Lung (tissue), 12 donors: ENCODE results near the gene BTG4. TPM values are rescaled to one million over a fixed set of nuclear protein-coding genes. Genes with fewer than 3 reads are reported as not detected.

ENCODE experiments used
- ATAC-seq: fragments of 200-7000 bp; cut with Tn5 transposase; one replicate; pipeline ENCODE4 v1.9.1; 2020; ENCODE audit warnings: moderate number of reproducible peaks; ENCODE audit not compliant: insufficient read depth, low FRiP score
- DNase-seq, 3 donors: peaks; one replicate each; pipeline ENCODE4 v3.0.0-alpha.2; 2013 to 2017
- H3K27ac ChIP-seq, 2 donors: one replicate each; pipeline ENCODE4 v1.5.1; 2013; ENCODE audit warnings: mild to moderate bottlenecking in 2 of 2, moderate library complexity in 2 of 2, control low read depth in 1 of 2, inconsistent platforms in 1 of 2, low read depth in 1 of 2, low read length in 1 of 2
- H3K27me3 ChIP-seq, 3 donors: one replicate each; pipeline ENCODE4 v1.5.1; 2013; ENCODE audit warnings: low read length in 2 of 3; ENCODE audit not compliant: control insufficient read depth in 3 of 3, insufficient read depth in 3 of 3
- H3K36me3 ChIP-seq, 4 donors: one replicate each; pipeline ENCODE4 v1.5.1; 2013; ENCODE audit warnings: low read length in 4 of 4, mild to moderate bottlenecking in 1 of 4, moderate library complexity in 1 of 4; ENCODE audit not compliant: control insufficient read depth in 4 of 4, insufficient read depth in 4 of 4
- H3K4me1 ChIP-seq, 5 donors: one replicate each; pipeline ENCODE4 v1.5.1; 2013; ENCODE audit warnings: low read length in 5 of 5, mild to moderate bottlenecking in 2 of 5, moderate library complexity in 1 of 5; ENCODE audit not compliant: control insufficient read depth in 5 of 5, insufficient read depth in 5 of 5
- H3K4me3 ChIP-seq: one replicate; pipeline ENCODE4 v1.5.1; 2013; ENCODE audit warnings: mild to moderate bottlenecking, control low read depth, moderate library complexity
- H3K9ac ChIP-seq, 2 donors: one replicate each; pipeline ENCODE4 v1.5.1; 2013; ENCODE audit warnings: low read length in 2 of 2, control low read depth in 1 of 2; ENCODE audit not compliant: insufficient read depth in 1 of 2
- H3K9me3 ChIP-seq, 4 donors: one replicate each; pipeline ENCODE4 v1.5.1; 2013; ENCODE audit warnings: low read length in 3 of 4, mild to moderate bottlenecking in 1 of 4, moderate library complexity in 1 of 4; ENCODE audit not compliant: control insufficient read depth in 4 of 4, insufficient read depth in 3 of 4
- WGBS, 2 donors: extraction: QIAGEN DNeasy Blood & Tissue Kit; methylation state at CpG; one replicate each; pipeline ENCODE4 v1.1.7; 2013; 5-methylcytosine and 5-hydroxymethylcytosine counted together
- polyA plus RNA-seq, 2 donors: library from polyadenylated mRNA; stranded (reverse); fragments of 200-250 nt; gene quantifications; one replicate each; pipeline ENCODE4 v1.2.1, GENCODE V29; 2013
- total RNA-seq, 2 donors: library from RNA; depleted of rRNA in 1 of 2; stranded (reverse); fragments of >200 nt in 1 of 2; gene quantifications; one replicate each; pipeline ENCODE4 v1.2.1, GENCODE V29; 2014 to 2021
- TF ChIP-seq, protein P1 (sequence below): IDR thresholded peaks from 2 replicates; pipeline ENCODE4 v1.5.1; 2012; ENCODE audit warnings: mild to moderate bottlenecking; ENCODE audit errors: control extremely low read depth, extremely low read depth
- donor health status: control.
- donor health status: control.
- donor health status: Bipolar disorder and iron deficiency.
- donor health status: healthy.
- donor health status: DM: yes; HTN: yes; CAD: no.

Gene BTG4
- total and polyA plus RNA-seq, 4 donors: 0.23 to 1.5 (median 0.52) TPM

DNA sequence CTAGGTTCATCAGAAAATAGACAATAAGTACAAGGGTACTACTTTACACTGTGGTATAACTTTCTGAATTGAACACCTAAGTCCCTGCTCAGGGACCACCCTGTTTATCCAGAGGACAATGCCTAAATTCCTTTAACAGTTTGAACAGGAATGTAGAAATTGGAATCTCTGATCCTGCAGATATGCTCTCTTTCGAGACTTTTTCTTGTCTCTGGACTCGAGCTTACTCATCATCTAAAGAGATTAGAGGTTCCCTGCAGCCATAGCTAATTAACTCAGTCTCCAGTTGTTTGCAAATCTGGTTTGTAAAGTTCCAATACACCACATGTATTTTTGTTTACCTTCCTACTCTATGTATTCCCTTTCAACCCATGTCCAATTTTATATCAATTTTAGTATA, 3.4 kb upstream of the BTG4 start:
- peaks cover 0 to 11% (median 0%) of the 10 kb centered on the region in 5 donors for H3K4me1 ChIP-seq
- no peaks in the 10 kb centered on the region for H3K36me3 ChIP-seq
- DNase-seq (no peak), ATAC-seq (no peak)
- H3K27me3 ChIP-seq: peaks cover 0 to 37% (median 30%) of the 10 kb centered on the region in 3 donors
- no peaks in the 10 kb centered on the region for H3K9me3 ChIP-seq
- no peak overlapping the region for H3K9ac ChIP-seq
- 93 to 98% methylated on average over 2 of the region's 2 CpGs for WGBS, 2 donors
- H3K27ac ChIP-seq: no peak overlapping the region
- TF ChIP-seq, protein P1, sequence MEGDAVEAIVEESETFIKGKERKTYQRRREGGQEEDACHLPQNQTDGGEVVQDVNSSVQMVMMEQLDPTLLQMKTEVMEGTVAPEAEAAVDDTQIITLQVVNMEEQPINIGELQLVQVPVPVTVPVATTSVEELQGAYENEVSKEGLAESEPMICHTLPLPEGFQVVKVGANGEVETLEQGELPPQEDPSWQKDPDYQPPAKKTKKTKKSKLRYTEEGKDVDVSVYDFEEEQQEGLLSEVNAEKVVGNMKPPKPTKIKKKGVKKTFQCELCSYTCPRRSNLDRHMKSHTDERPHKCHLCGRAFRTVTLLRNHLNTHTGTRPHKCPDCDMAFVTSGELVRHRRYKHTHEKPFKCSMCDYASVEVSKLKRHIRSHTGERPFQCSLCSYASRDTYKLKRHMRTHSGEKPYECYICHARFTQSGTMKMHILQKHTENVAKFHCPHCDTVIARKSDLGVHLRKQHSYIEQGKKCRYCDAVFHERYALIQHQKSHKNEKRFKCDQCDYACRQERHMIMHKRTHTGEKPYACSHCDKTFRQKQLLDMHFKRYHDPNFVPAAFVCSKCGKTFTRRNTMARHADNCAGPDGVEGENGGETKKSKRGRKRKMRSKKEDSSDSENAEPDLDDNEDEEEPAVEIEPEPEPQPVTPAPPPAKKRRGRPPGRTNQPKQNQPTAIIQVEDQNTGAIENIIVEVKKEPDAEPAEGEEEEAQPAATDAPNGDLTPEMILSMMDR: no peak
- H3K4me3 ChIP-seq: no peak overlapping the region

DNA sequence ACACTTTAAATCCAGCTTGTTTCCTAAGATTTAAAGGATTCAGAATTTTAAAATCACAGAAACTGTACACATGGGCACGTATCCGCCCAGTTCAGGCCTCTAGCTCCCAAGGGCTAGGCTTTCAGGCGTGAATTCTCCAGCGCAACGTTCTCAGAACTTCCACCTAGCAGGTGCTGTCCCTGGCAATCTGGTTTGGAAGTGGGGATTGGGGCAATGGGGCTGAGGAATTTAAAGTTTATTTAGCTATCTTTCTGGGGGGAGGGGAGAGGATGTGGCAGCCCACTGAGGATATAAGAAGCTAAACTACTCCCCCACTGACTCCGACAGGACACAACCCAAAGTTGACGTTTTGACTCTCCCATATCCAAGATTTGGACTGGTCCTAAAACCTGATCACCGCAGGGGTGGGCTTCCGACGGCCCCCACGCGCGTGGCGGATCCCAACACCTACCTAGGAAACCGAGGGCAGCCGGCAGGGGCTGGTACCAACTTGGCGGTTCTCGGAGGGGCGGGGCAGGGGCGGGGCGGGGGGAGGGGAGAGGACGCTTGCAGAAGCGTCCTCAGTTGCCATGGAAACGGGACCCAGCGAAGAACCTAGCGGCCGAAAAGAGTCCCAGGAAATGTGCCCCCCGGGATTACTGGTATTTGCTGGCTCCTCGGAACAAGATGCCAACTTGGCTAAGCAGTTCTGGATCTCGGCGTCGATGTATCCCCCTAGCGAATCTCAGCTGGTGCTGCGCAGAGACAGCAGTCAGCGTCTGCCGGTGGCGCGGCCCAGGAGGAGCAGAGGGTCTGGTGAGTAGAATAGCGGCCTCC, 2.2 kb upstream of the BTG4 start, which contains the start of gene HOATZ:
HOATZ (plus strand) TSS at position 563 of the 816 bp plus-strand sequence; CDS start at position 570, 7 bp downstream.
- no peak within 1 kb of the TSS for H3K9ac ChIP-seq
- no peak within 1 kb of the TSS for H3K27ac ChIP-seq
- peaks cover 0 to 11% (median 0%) of the 10 kb centered on the region in 5 donors for H3K4me1 ChIP-seq
- 17 to 24% methylated on average over 33 to 39 of the region's 39 CpGs for WGBS, 2 donors
- H3K4me3 ChIP-seq: no peak within 1 kb of the TSS
- ATAC-seq (no peak), DNase-seq (peak; percentile 37 to 45 (median 41))
- peaks cover 0 to 41% (median 34%) of the 10 kb centered on the region in 3 donors for H3K27me3 ChIP-seq
- no peaks in the 10 kb centered on the region for H3K9me3 ChIP-seq
- no peaks in the 10 kb centered on the region for H3K36me3 ChIP-seq
- TF ChIP-seq, protein P1: no peak

DNA sequence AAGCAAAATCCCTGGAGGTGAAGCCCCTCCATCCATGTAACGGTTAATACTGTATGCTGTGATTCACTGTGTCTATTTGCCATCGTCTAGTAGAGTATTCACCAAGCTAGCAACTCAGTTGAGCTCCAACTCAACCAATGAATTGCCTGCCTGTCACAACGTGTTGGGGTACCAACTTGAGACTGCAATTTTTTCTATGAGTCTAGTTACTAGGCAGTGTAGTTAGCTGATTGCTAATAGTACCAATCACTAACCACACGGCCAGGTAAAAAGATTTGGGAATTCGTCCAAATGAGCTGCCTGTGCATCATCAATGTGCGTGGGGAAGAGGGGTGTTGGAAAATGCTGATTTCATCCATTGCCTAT, 1.0 kb upstream of the BTG4 start:
- no peaks in the 10 kb centered on the region for H3K9me3 ChIP-seq
- no peak overlapping the region for H3K4me3 ChIP-seq
- H3K9ac ChIP-seq: no peak overlapping the region
- no peak overlapping the region for H3K27ac ChIP-seq
- DNase-seq (no peak), ATAC-seq (no peak)
- TF ChIP-seq, protein P1: no peak
- 42 to 45% methylated on average over 6 of the region's 6 CpGs for whole genome bisulfite sequencing, 2 donors
- H3K27me3 ChIP-seq: peaks cover 0 to 41% (median 34%) of the 10 kb centered on the region in 3 donors
- H3K4me1 ChIP-seq: peaks cover 0 to 11% (median 0%) of the 10 kb centered on the region in 5 donors
- H3K36me3 ChIP-seq: no peaks in the 10 kb centered on the region
